Chondrocyte (in vitro differentiated cells): ENCODE measurements around the gene IFT74. TPM values are rescaled to one million over a fixed set of nuclear protein-coding genes. Genes with fewer than 3 reads are reported as not detected.

ENCODE experiments used
- DNase-seq: peaks from one replicate; pipeline ENCODE4 v3.0.0; 2021; ENCODE audit warnings: mixed read lengths, low spot score
- H3K27ac Mint-ChIP-seq: one replicate; pipeline ENCODE4 v1.8.0; 2021; ENCODE audit warnings: mild to moderate bottlenecking, moderate library complexity, mixed read lengths; ENCODE audit not compliant: unreplicated experiment
- H3K27me3 Mint-ChIP-seq: 2 replicates; pipeline ENCODE4 v1.8.0; 2021; ENCODE audit warnings: low read depth, mixed read lengths
- H3K36me3 Mint-ChIP-seq: 2 replicates; pipeline ENCODE4 v1.8.0; 2021; ENCODE audit warnings: low read depth, mixed read lengths
- H3K4me1 Mint-ChIP-seq: 2 replicates; pipeline ENCODE4 v1.8.0; 2021; ENCODE audit warnings: low read depth, mild to moderate bottlenecking, mixed read lengths
- H3K4me3 Mint-ChIP-seq: one replicate; pipeline ENCODE4 v1.8.0; 2021; ENCODE audit warnings: mild to moderate bottlenecking, moderate library complexity, mixed read lengths; ENCODE audit not compliant: unreplicated experiment
- H3K9me3 Mint-ChIP-seq: 2 replicates; pipeline ENCODE4 v1.8.0; 2021; ENCODE audit warnings: low read depth, mixed read lengths
- total RNA-seq: library from RNA; stranded (reverse); gene quantifications from 3 replicates; pipeline ENCODE4 v1.2.1, GENCODE V29; 2021
- TF ChIP-seq, protein P1 (sequence below): fragments of 200-600 bp; sonication (generic); IDR thresholded peaks from 2 replicates; pipeline ENCODE4 v1.5.0; 2021; ENCODE audit warnings: antibody characterized with exemption, mild to moderate bottlenecking, moderate library complexity

The IFT74 gene
- total RNA-seq, 1 donor from 2014 or later, result 10.3 TPM

DNA sequence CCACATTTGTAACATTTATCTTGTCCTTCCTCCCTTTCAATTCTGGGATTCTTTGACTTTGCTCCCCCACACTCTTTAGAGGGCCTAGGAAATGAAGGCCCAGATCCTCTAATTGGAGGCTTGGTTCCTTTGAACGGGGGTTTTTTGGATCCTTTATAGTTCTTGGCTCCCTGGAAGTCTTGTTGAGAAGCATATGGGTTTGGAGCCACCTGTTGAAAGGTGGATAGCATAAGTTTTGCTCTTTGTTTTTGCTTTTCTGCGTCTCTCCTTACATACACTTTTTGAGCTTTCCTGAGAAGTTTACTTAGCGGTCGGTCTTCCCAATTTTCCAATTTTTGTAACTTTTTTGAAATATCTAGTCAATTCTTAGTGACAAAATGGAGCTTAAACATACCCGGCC is 17.8 kb downstream of the IFT74 start:
- Mint-ChIP-seq H3K4me1 (peaks cover 16% of the 10 kb centered on the region), H3K9me3 (peaks cover 8% of the 10 kb centered on the region), H3K27me3 (no peaks in the 10 kb centered on the region), H3K36me3 (peaks cover 12% of the 10 kb centered on the region), H3K4me3 (no peak overlapping the region), H3K27ac (no peak overlapping the region)
- TF ChIP-seq, protein P1, sequence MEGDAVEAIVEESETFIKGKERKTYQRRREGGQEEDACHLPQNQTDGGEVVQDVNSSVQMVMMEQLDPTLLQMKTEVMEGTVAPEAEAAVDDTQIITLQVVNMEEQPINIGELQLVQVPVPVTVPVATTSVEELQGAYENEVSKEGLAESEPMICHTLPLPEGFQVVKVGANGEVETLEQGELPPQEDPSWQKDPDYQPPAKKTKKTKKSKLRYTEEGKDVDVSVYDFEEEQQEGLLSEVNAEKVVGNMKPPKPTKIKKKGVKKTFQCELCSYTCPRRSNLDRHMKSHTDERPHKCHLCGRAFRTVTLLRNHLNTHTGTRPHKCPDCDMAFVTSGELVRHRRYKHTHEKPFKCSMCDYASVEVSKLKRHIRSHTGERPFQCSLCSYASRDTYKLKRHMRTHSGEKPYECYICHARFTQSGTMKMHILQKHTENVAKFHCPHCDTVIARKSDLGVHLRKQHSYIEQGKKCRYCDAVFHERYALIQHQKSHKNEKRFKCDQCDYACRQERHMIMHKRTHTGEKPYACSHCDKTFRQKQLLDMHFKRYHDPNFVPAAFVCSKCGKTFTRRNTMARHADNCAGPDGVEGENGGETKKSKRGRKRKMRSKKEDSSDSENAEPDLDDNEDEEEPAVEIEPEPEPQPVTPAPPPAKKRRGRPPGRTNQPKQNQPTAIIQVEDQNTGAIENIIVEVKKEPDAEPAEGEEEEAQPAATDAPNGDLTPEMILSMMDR, result no peak
- DNase-seq, result no peak

DNA sequence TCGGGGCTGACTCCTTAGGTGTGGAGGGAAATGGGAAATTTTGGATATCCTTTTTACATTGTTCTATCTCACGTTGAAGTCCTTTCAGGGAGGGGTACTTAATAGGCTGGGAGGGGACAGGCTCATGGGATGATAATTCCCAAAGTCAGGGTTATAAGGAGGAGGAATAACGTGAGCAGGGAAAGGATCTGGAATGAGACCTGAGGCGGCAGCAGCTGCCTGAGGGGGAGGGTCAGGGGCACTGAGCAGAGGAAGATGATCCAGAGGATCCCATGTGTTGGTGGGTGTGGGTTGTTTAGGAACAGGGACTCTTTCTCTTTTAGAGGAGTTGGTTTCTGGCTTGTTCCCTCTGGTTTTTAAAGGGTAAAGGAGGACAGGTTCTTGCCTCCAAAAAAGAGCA is 18.7 kb downstream of the IFT74 start:
- H3K36me3 Mint-ChIP-seq, result peaks cover 8% of the 10 kb centered on the region
- H3K9me3 Mint-ChIP-seq, result peaks cover under 1% of the 10 kb centered on the region
- peaks cover 16% of the 10 kb centered on the region for H3K4me1 Mint-ChIP-seq
- TF ChIP-seq, protein P1, result no peak
- H3K4me3 Mint-ChIP-seq, result no peak overlapping the region
- H3K27ac Mint-ChIP-seq, result no peak overlapping the region
- H3K27me3 Mint-ChIP-seq, result no peaks in the 10 kb centered on the region
- DNase-seq, result no peak

DNA sequence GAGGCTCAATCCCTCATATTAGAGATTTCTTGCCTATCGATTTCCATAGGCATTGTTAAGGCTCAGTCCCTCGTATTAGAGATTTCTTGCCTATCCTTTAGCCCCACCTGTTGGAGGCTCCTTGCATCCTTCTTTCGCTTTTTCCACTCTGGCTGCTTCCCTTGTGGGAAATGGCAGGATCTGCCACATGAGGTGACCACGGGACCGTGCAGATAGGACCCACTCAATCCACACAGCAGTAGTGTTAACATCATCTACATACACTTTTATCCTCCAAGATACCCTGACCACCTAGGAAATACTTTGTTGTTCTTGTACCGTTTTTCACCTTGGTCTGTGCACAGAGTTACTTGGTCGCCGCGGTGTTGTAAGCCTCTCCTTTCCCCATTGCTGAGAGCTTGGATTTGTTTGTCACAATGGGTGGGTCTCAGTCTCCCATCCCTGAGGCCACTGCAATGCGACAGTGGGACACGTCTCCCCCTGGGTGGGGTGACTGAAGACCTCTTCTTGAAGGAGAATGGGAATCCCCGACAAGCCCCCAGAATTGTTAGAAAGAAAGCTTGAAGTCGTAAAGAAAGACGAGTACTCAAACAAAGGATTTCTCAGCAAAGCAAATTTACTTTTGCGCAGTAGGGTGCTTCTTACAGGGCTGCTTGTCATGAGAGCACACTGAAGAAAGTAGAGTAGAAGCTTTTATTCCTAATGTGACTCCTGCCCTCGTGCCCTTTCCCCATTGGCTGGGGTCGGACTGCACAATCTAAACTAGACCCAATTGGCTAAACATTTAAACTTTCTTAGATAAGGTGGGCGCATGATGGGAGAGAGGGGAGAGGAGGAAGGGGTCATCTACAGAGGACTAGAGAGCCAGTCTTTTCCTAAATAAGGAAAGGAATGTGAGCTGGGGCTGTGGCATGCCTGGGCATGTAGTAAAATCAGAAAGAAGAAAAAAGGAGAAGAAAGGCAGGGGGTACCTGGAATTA is 19.8 kb downstream of the IFT74 start:
- Mint-ChIP-seq H3K27me3 (no peaks in the 10 kb centered on the region), H3K36me3 (peaks cover 10% of the 10 kb centered on the region), H3K4me1 (peaks cover 16% of the 10 kb centered on the region), H3K9me3 (no peaks in the 10 kb centered on the region), H3K4me3 (peak overlapping the region; percentile 61), H3K27ac (peak overlapping the region; percentile 75)
- DNase-seq, result no peak
- TF ChIP-seq, protein P1, result peak; percentile 81

DNA sequence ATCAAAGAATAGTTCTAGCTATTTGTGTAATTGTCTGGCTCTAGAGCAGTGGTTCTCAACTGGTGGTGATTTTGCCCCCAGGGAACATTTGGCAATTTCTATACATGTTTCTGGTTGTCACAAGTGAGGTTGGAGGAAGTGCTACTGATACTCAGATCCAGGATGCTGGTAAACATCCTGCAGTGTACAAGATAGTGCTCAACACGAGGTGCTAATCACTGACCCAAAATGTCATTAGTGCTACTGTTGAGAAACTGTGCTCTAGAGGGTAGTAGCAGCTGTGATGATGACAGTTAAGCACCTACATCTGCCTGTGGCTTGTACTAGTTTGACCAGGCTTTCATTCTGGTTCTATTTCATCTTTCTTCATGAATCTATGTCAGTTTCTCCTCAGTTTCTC is 27.1 kb downstream of the IFT74 start:
- H3K27ac Mint-ChIP-seq, result no peak overlapping the region
- H3K27me3 Mint-ChIP-seq, result no peaks in the 10 kb centered on the region
- peaks cover 2% of the 10 kb centered on the region for H3K9me3 Mint-ChIP-seq
- no peak overlapping the region for H3K4me3 Mint-ChIP-seq
- H3K4me1 Mint-ChIP-seq, result no peaks in the 10 kb centered on the region
- DNase-seq, result no peak
- H3K36me3 Mint-ChIP-seq, result peaks cover 11% of the 10 kb centered on the region
- TF ChIP-seq, protein P1, result no peak

DNA sequence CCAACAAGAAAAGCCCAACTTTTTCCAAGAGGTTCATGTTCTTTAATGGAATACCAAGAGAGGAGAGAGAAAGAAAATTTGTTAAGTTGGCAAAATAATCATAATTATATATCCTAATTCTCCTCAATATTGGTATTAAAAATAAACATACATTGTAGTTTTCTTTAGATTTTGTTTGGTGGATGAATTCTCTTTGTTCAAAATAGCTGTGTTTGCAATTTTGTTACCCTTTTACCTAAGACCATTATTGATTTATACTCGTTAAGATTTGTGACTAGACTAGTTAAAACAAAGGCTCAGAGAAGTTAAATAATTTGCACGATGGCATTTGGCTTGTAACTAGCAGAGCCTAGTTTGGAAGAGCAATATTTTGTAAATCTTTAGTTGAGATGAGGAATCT is 39.6 kb downstream of the IFT74 start:
- TF ChIP-seq, protein P1, result no peak
- Mint-ChIP-seq H3K27me3 (no peaks in the 10 kb centered on the region), H3K4me1 (no peaks in the 10 kb centered on the region), H3K36me3 (peaks cover 1% of the 10 kb centered on the region), H3K27ac (no peak overlapping the region), H3K9me3 (no peaks in the 10 kb centered on the region), H3K4me3 (no peak overlapping the region)
- no peak for DNase-seq
